SK-N-MC (cell line): Measurements from ENCODE around the gene CHMP4A.

ENCODE experiments used
- DNase-seq: peaks from one replicate; pipeline ENCODE4 v3.0.0-alpha.2; 2011; ENCODE audit warnings: low read depth, low spot score
- H3K27ac ChIP-seq: fragments of 200-600 bp; sonication (generic); 2 replicates; pipeline ENCODE4 v1.5.1; 2016; ENCODE audit warnings: mixed run types
- H3K36me3 ChIP-seq: fragments of 200-600 bp; sonication (generic); 2 replicates; pipeline ENCODE4 v1.6.1; 2017; ENCODE audit warnings: antibody characterized with exemption, low read length, mixed read lengths; ENCODE audit not compliant: insufficient read depth
- H3K4me3 ChIP-seq: fragments of 200-600 bp; sonication (generic); 2 replicates; pipeline ENCODE4 v1.5.1; 2016
- H3K9ac ChIP-seq: fragments of 200-600 bp; sonication (generic); 2 replicates; pipeline ENCODE4 v1.8.0; 2017; ENCODE audit warnings: mixed run types, mixed read lengths; ENCODE audit not compliant: insufficient read length
- H3K9me3 ChIP-seq: fragments of 200-600 bp; sonication (generic); 2 replicates; pipeline ENCODE4 v1.6.1; 2017; ENCODE audit warnings: low read depth, mild to moderate bottlenecking, antibody characterized with exemption, low read length, moderate library complexity, mixed read lengths
- EZH2 ChIP-seq: fragments of 200-600 bp; sonication (generic); IDR thresholded peaks from one replicate; pipeline ENCODE4 v1.6.1; 2017; ENCODE audit warnings: antibody characterized with exemption
- FOXP2 ChIP-seq: optimal IDR thresholded peaks from 2 replicates; pipeline ENCODE3; 2011; ENCODE audit warnings: mild to moderate bottlenecking, moderate library complexity; ENCODE audit not compliant: insufficient read depth; ENCODE audit errors: extremely low read length, control extremely low read depth
- POLR2AphosphoS5 ChIP-seq: IDR thresholded peaks from 2 replicates; pipeline ENCODE4 v1.6.1; 2012; ENCODE audit warnings: mild to moderate bottlenecking, low read depth, low read length, borderline replicate concordance

Gene CHMP4A

GRCh38 chr14:24186831-24187538, 26.3 kb downstream of the CHMP4A start:
- Histone ChIP-seq H3K9ac (peak overlapping the region; percentile 80), H3K36me3 (peaks cover 50% of the 10 kb centered on the region), H3K4me3 (peak overlapping the region; percentile 86), H3K9me3 (no peaks in the 10 kb centered on the region), H3K27ac (no peak overlapping the region)
- TF ChIP-seq EZH2 (no peak), POLR2AphosphoS5 (no peak), FOXP2 (no peak)
- no peak for DNase-seq

DNA sequence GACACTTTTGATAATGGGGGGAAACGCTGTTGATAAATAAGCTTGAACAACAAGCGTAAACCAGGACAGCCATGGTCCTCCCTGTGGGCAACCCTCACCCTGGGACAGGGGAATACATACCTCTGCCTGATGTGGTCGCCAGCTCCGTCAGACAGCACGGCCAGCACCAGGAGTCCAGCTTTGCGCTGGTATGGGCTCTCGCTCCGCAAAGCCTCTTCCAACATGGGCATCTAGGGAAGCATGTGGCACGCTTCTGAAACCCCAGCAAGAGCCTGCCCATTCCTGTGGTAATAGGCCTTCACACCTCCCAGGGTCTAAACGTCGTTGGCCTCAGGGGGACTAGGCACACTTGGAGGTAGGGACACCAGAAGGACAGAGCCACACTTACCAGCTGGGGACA, 27.5 kb downstream of the CHMP4A start:
- no peak for DNase-seq
- Histone ChIP-seq H3K4me3 (no peak overlapping the region), H3K36me3 (peaks cover 60% of the 10 kb centered on the region), H3K9me3 (no peaks in the 10 kb centered on the region), H3K9ac (no peak overlapping the region), H3K27ac (no peak overlapping the region)
- TF ChIP-seq EZH2: no peak
- no peak for TF ChIP-seq POLR2AphosphoS5
- TF ChIP-seq FOXP2: no peak

DNA sequence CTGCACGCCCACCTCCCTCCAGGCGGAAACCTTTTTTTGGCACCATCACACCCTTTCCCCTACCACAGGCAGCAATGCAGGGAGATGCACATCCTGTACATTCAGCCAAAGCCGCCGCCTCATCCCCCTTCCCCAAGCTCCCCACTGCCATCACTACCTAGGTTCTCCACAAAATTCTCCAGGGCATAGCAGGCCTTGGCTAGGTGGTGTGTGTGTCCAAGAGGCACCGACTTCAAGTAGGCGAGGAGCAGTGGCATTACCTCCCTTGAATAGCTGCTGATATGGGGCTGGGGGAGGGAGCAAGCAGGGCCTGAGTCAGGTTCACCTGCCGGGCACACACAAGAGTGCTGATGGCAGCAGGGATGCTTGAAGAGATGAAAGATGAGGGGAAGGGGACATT, 28.3 kb downstream of the CHMP4A start:
- Histone ChIP-seq H3K9ac (no peak overlapping the region), H3K27ac (no peak overlapping the region), H3K4me3 (no peak overlapping the region), H3K9me3 (no peaks in the 10 kb centered on the region), H3K36me3 (peaks cover 67% of the 10 kb centered on the region)
- no peak for DNase-seq
- TF ChIP-seq POLR2AphosphoS5: no peak
- no peak for TF ChIP-seq EZH2
- TF ChIP-seq FOXP2: no peak

- H3K27ac ChIP-seq: no peak overlapping the region
- peaks cover 74% of the 10 kb centered on the region for H3K36me3 ChIP-seq
- H3K9me3 ChIP-seq: no peaks in the 10 kb centered on the region
- DNase-seq: no peak
- no peak overlapping the region for H3K9ac ChIP-seq
- no peak for TF ChIP-seq POLR2AphosphoS5
- TF ChIP-seq FOXP2: no peak
- TF ChIP-seq EZH2: no peak
- H3K4me3 ChIP-seq: no peak overlapping the region
Observed at GRCh38 chr14:24184104-24184970, 29.0 kb downstream of the CHMP4A start.

- Histone ChIP-seq H3K9ac (no peak overlapping the region), H3K36me3 (peaks cover 75% of the 10 kb centered on the region), H3K27ac (no peak overlapping the region), H3K9me3 (no peaks in the 10 kb centered on the region), H3K4me3 (no peak overlapping the region)
- TF ChIP-seq FOXP2 (no peak), EZH2 (no peak), POLR2AphosphoS5 (no peak)
- no peak for DNase-seq
Observed at GRCh38 chr14:24183014-24183481, 30.2 kb downstream of the CHMP4A start.

GRCh38 chr14:24182110-24182882, 31.0 kb downstream of the CHMP4A start:
- Histone ChIP-seq H3K36me3 (peaks cover 75% of the 10 kb centered on the region), H3K4me3 (no peak overlapping the region), H3K9ac (no peak overlapping the region), H3K9me3 (no peaks in the 10 kb centered on the region), H3K27ac (no peak overlapping the region)
- TF ChIP-seq FOXP2: no peak
- no peak for TF ChIP-seq POLR2AphosphoS5
- no peak for TF ChIP-seq EZH2
- DNase-seq: no peak

DNA sequence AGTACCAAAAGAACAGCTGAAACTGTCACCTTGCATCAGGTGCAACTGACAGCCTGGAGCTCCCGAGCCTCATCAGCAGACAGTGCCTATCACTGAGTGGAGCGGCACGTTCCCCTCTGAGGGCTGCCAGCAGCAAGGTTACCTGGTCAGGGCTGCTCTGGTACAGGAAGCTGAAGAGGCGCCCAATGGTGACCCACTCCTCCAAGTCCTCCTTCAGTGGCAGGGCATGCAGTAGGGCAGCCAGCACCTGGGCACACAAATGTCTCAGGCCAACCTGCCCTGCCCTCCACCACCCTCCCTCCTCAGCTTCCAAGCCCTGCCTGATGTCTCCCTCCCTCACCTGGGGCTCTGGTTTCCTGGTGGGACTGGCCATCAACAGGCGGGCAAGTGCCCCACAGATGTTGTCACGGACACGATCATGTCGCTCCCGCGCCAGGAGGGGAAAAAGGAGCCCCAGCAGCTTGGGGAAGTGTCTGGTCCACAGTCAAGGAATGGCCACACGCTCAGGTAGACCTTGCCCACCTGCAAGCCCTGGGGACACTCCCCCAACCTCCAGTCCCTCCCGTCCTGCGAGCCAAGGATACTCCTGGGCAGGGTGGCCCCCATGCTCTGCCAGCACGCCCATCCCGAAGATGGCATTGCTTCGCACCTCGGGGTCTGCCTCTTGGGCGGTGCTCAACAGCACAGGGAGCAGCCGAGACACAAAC, 31.8 kb downstream of the CHMP4A start:
- Histone ChIP-seq H3K27ac (no peak overlapping the region), H3K36me3 (peaks cover 68% of the 10 kb centered on the region)
- TF ChIP-seq POLR2AphosphoS5 (no peak), EZH2 (no peak), FOXP2 (no peak)

More for the DNA sequence above, 31.8 kb downstream of the CHMP4A start:
- Histone ChIP-seq H3K9me3 (no peaks in the 10 kb centered on the region), H3K4me3 (no peak overlapping the region), H3K9ac (no peak overlapping the region)
- no peak for DNase-seq
